GM12864 (cell line): Measurements from ENCODE around the gene CCDC183.
"Not testable (repeated sequence)": the region's sequence is repeated elsewhere in the genome, so short reads cannot be mapped to it uniquely, and the experiment has no call there.

Experiments
- DNase-seq: peaks from one replicate; pipeline ENCODE4 v3.0.0-alpha.2; 2011; ENCODE audit warnings: low read depth
- H3K4me3 ChIP-seq: 2 replicates; pipeline ENCODE4 v1.5.1; 2011; ENCODE audit warnings: mild to moderate bottlenecking, low read depth, low read length, control low read depth
- CTCF ChIP-seq: IDR thresholded peaks from 2 replicates; pipeline ENCODE4 v1.5.1; 2011; ENCODE audit warnings: low read depth, mild to moderate bottlenecking, moderate library complexity, low read length, control low read depth, inconsistent platforms; ENCODE audit errors: missing control alignments

CCDC183 gene

GRCh38 chr9:136792321-136793085 lies 3.6 kb upstream of the CCDC183 start:
- DNase-seq: no peak

GRCh38 chr9:136793086-136793946 lies 2.8 kb upstream of the CCDC183 start:
- H3K4me3 ChIP-seq: no peak overlapping the region
- TF ChIP-seq CTCF: no peak
- no peak for DNase-seq

More at GRCh38 chr9:136792321-136793085, 3.6 kb upstream of the CCDC183 start:
- H3K4me3 ChIP-seq: no peak overlapping the region; the same call in 1 of the 2 replicates
- TF ChIP-seq CTCF: no peak

GRCh38 chr9:136794281-136794999 lies 1.7 kb upstream of the CCDC183 start:
- no peak for TF ChIP-seq CTCF
- H3K4me3 ChIP-seq: no peak overlapping the region
- DNase-seq: no peak

GRCh38 chr9:136795000-136795348 lies 1.2 kb upstream of the CCDC183 start:
- no peak for TF ChIP-seq CTCF
- no peak for DNase-seq
- H3K4me3 ChIP-seq: no peak overlapping the region

- not testable (repeated sequence) for H3K4me3 ChIP-seq, DNase-seq
Observed at GRCh38 chr9:136796775-136797347, 723 bp downstream of the CCDC183 start.

- no peak for DNase-seq
- no peak overlapping the region for H3K4me3 ChIP-seq
- no peak for TF ChIP-seq CTCF
Observed at GRCh38 chr9:136798708-136799078, 2.6 kb downstream of the CCDC183 start.
